Mesendoderm (in vitro differentiated cells): Measurements from ENCODE around the gene MMP20.
A peak's percentile ranks its signal among the peaks of the same experiment; 100 is the strongest.

ENCODE experiments used
- DNase-seq: peaks from one replicate; pipeline ENCODE4 v3.0.0; 2013
- H2AK5ac ChIP-seq: 2 replicates; pipeline ENCODE4 v1.6.1; 2013; ENCODE audit warnings: low read length, inconsistent platforms
- H2BK120ac ChIP-seq: 2 replicates; pipeline ENCODE4 v1.6.1; 2013; ENCODE audit warnings: low read depth, mild to moderate bottlenecking, low read length, moderate library complexity, mixed read lengths
- H2BK15ac ChIP-seq: replicated peaks from 2 replicates; pipeline ENCODE4 v1.6.1; 2013; ENCODE audit warnings: low read depth, mild to moderate bottlenecking, moderate library complexity
- H2BK5ac ChIP-seq: 2 replicates; pipeline ENCODE4 v1.6.1; 2013; ENCODE audit warnings: low read length, inconsistent platforms
- H3K18ac ChIP-seq: 2 replicates; pipeline ENCODE4 v1.6.1; 2013; ENCODE audit warnings: mild to moderate bottlenecking, low read length, mixed read lengths
- H3K23ac ChIP-seq: one replicate; pipeline ENCODE4 v1.6.1; 2013; ENCODE audit warnings: low read length
- H3K27ac ChIP-seq: 2 replicates; pipeline ENCODE4 v1.5.1; 2013; ENCODE audit warnings: low read depth, mild to moderate bottlenecking, inconsistent platforms, low read length, moderate library complexity
- H3K27me3 ChIP-seq: 2 replicates; pipeline ENCODE4 v1.6.1; 2013; ENCODE audit warnings: low read length, control low read depth, mild to moderate bottlenecking, inconsistent platforms; ENCODE audit not compliant: insufficient read depth, poor library complexity
- H3K36me3 ChIP-seq: 2 replicates; pipeline ENCODE4 v1.6.1; 2013; ENCODE audit warnings: low read length, inconsistent platforms; ENCODE audit not compliant: control insufficient read depth, insufficient read depth
- H3K4ac ChIP-seq: one replicate; pipeline ENCODE4 v1.6.1; 2013; ENCODE audit warnings: low read depth, mild to moderate bottlenecking, low read length, moderate library complexity
- H3K4me1 ChIP-seq: 2 replicates; pipeline ENCODE4 v1.6.1; 2013; ENCODE audit warnings: low read depth, low read length, inconsistent platforms; ENCODE audit not compliant: control insufficient read depth
- H3K4me2 ChIP-seq: 2 replicates; pipeline ENCODE4 v1.6.1; 2013; ENCODE audit warnings: low read length
- H3K4me3 ChIP-seq: 2 replicates; pipeline ENCODE4 v1.5.1; 2013; ENCODE audit warnings: mild to moderate bottlenecking, low read length
- H3K56ac ChIP-seq: one replicate; pipeline ENCODE4 v1.6.1; 2013; ENCODE audit warnings: low read length
- H3K79me1 ChIP-seq: 2 replicates; pipeline ENCODE4 v1.6.1; 2013; ENCODE audit warnings: low read length, inconsistent platforms
- H3K79me2 ChIP-seq: 2 replicates; pipeline ENCODE4 v1.6.1; 2013; ENCODE audit warnings: mild to moderate bottlenecking, low read length; ENCODE audit not compliant: control insufficient read depth, insufficient read depth
- H3K9ac ChIP-seq: 2 replicates; pipeline ENCODE4 v1.6.1; 2013; ENCODE audit warnings: low read length, inconsistent platforms
- H4K5ac ChIP-seq: one replicate; pipeline ENCODE4 v1.6.1; 2013; ENCODE audit warnings: low read length
- H4K8ac ChIP-seq: one replicate; pipeline ENCODE4 v1.6.1; 2013; ENCODE audit warnings: low read depth, mild to moderate bottlenecking, control low read depth, low read length, moderate library complexity
- WGBS: extraction: QIAGEN DNeasy Blood & Tissue Kit; methylation state at CpG from one replicate; pipeline ENCODE4 v1.1.7; 2013; ENCODE audit warnings: low lambda C conversion rate, missing lambda C conversion rate; ENCODE audit not compliant: insufficient coverage; ENCODE audit errors: extremely low coverage; 5-methylcytosine and 5-hydroxymethylcytosine counted together

The MMP20 gene

DNA sequence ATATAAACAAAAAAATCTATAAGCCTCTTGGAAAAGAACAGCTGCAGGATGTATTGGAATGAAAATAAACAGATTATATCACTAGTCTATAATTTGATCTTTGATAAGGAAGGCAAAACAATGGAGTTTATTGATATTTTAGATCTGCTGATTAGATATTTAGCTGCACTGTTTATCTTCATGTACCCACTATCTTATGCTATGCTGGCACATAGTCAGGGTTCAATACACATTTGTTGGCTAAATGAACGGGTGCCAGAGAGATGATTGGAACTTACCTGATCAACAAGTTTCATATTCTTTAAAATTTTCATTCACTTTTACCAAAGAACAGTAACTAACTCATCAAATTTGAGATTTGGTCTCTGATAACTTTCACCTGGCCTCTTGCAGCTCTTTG lies 26.9 kb downstream of the MMP20 start:
- Histone ChIP-seq H3K36me3 (no peaks in the 10 kb centered on the region), H3K79me2 (no peaks in the 10 kb centered on the region), H3K56ac (no peak overlapping the region), H2AK5ac (no peak overlapping the region), H4K5ac (no peak overlapping the region), H3K4me1 (peaks cover 3% of the 10 kb centered on the region), H3K27me3 (no peaks in the 10 kb centered on the region), H3K4ac (no peak overlapping the region), H3K4me2 (no peak overlapping the region), H2BK5ac (no peak overlapping the region), H3K9ac (no peak overlapping the region), H2BK120ac (peak overlapping the region; percentile 38), H4K8ac (no peak overlapping the region), H3K4me3 (no peak overlapping the region), H3K79me1 (no peaks in the 10 kb centered on the region), H3K23ac (no peak overlapping the region), H3K27ac (no peak overlapping the region), H2BK15ac (no peak overlapping the region), H3K18ac (no peak overlapping the region)
- no peak for DNase-seq
- WGBS = no CpG with 5 or more reads among the region's 1 CpG

DNA sequence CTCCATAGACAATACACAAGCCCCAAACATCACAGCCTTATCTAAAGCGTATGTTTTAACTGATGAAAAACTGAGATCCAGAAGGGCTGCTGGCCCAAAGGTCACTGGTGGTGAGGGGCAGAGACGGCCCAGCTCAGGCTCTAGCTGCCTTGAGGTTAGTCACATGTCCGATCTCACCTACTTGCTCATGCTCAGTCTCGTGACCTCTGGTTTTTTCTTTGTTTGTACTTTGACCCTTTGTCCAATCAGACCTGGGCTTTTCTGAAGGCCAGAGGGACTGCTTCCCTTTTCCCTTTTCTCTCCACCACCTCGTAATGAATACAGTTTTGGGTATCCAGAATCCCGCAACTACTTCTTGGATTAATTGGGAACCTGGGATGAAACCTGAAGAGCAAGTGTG lies 28.6 kb downstream of the MMP20 start:
- no peaks in the 10 kb centered on the region for H3K79me2 ChIP-seq

DNA sequence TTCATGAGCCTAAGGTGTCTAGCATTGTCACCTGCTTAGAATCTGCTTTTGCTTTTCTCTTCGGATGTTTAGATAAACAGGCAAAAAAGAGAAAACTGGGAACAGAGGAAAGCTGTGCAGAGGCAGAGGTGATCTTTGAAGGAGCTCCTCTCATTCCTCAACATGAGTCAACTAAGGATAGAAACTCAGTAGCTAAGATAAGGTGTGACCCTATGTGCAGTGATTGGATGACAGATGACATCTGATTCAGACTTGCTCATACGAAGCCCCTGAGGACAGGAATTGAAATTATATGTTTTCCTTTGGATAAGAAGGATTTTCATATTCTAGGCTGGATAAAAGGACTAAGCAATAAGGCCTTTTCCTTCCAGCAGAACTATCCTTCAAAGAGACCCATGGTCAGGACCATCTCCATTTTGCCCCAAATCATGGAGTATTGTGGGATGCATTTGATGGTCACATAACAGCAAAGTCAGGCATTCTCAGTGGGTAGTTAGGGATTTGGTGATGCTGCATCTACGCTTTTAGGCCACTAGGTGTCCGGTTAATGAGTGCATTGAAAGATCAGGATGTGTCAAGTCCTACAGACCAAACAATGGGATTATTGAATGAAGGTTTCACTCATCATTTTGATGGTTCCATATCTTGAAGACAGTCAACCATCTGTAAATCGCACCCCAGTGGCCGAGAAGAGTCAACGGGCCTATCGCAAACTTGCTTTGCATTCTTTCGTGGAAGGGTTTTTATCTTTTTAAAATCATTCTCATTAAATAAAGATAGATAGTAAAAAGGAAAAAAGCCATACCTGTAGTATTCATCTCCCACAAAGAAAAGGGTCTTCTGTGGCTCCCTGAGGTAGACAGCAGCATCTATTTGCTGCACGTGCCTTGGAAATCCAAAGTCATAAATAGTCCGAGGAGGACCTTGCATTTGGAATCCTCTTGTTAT lies 32.2 kb downstream of the MMP20 start:
- Histone ChIP-seq H3K18ac (no peak overlapping the region), H3K4me3 (no peak overlapping the region), H2BK120ac (no peak overlapping the region), H3K36me3 (no peaks in the 10 kb centered on the region), H3K79me2 (no peaks in the 10 kb centered on the region), H3K27ac (no peak overlapping the region), H3K4me1 (no peaks in the 10 kb centered on the region), H2AK5ac (no peak overlapping the region), H4K5ac (no peak overlapping the region), H2BK5ac (no peak overlapping the region), H4K8ac (no peak overlapping the region), H3K9ac (no peak overlapping the region), H3K4ac (no peak overlapping the region), H3K79me1 (no peaks in the 10 kb centered on the region), H3K56ac (no peak overlapping the region), H3K23ac (no peak overlapping the region), H2BK15ac (no peak overlapping the region), H3K4me2 (no peak overlapping the region), H3K27me3 (no peaks in the 10 kb centered on the region)
- no CpG with 5 or more reads among the region's 11 CpGs for WGBS
- DNase-seq = peak; percentile 72

More for the DNA sequence above, 28.6 kb downstream of the MMP20 start:
- H2BK15ac ChIP-seq = no peak overlapping the region
- no peak overlapping the region for H4K8ac ChIP-seq
- no peak overlapping the region for H3K4ac ChIP-seq
- H4K5ac ChIP-seq = no peak overlapping the region
- no peak overlapping the region for H3K9ac ChIP-seq
- no peak for DNase-seq
- no peaks in the 10 kb centered on the region for H3K27me3 ChIP-seq
- no peak overlapping the region for H3K27ac ChIP-seq
- no peak overlapping the region for H2BK120ac ChIP-seq
- no peak overlapping the region for H3K4me2 ChIP-seq
- H3K4me1 ChIP-seq = peaks cover 3% of the 10 kb centered on the region
- H3K36me3 ChIP-seq = no peaks in the 10 kb centered on the region
- H3K56ac ChIP-seq = no peak overlapping the region
- H2AK5ac ChIP-seq = no peak overlapping the region
- no peak overlapping the region for H3K23ac ChIP-seq
- no peak overlapping the region for H3K4me3 ChIP-seq
- no CpG with 5 or more reads among the region's 6 CpGs for WGBS
- no peak overlapping the region for H3K18ac ChIP-seq
- no peaks in the 10 kb centered on the region for H3K79me1 ChIP-seq
- H2BK5ac ChIP-seq = no peak overlapping the region

DNA sequence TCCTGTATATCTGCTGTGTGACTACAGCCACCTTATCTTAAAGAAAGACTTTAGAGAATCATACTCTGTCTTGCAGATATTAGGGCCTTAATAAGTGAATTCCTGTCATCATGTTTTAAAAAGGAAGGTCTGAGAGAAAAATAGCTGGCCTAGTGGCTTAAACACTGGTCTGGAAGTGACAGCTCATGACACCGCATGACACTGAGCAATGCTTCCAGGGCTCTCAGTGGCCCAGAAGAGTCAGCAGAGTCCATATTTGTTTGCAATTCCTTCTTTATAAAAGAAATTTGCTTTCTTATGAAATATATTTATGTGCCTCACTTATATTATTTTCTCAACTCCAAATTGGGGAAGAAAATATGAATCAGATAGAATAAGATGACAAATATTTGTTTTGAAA lies 33.0 kb downstream of the MMP20 start:
- H3K79me1 ChIP-seq = no peaks in the 10 kb centered on the region
- no peaks in the 10 kb centered on the region for H3K4me1 ChIP-seq
- no peak overlapping the region for H3K56ac ChIP-seq
- no peak overlapping the region for H3K4me2 ChIP-seq
- no peak overlapping the region for H2BK15ac ChIP-seq
- no peak overlapping the region for H2BK120ac ChIP-seq
- no peak for DNase-seq
- H3K9ac ChIP-seq = no peak overlapping the region
- H3K27ac ChIP-seq = no peak overlapping the region
- no peak overlapping the region for H4K8ac ChIP-seq
- H3K36me3 ChIP-seq = no peaks in the 10 kb centered on the region
- no peak overlapping the region for H2BK5ac ChIP-seq
- no peak overlapping the region for H3K18ac ChIP-seq
- H3K4ac ChIP-seq = no peak overlapping the region
- H3K4me3 ChIP-seq = no peak overlapping the region
- H3K79me2 ChIP-seq = no peaks in the 10 kb centered on the region
- no CpG with 5 or more reads among the region's 1 CpG for WGBS
- H2AK5ac ChIP-seq = no peak overlapping the region
- H4K5ac ChIP-seq = no peak overlapping the region
- H3K27me3 ChIP-seq = no peaks in the 10 kb centered on the region
- H3K23ac ChIP-seq = no peak overlapping the region

DNA sequence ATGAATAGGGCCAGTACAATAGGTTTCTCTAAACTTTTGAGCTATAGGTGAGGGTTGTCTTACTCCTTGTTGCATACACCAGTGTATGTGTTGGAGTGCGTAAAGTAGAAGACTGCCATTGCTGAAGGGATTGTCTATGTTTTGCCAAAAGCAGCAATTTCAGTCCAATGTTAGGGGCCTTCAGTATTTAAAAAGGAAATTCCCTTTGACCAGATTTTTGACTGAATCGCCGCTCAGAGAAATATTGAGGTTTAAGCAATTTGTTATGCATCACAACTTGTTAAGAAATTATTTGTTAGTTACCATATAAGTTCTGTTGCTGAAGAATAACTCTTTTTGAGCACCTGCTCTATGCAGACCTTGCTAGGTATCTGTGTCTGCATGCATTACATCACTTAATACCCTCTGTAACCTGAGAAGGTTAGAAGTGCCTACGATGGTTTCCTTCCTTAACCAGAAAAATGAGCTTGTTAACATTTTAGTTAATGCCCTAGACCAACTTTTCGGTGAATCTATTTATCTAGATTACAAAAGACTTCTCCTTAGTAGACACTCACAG lies 33.9 kb downstream of the MMP20 start:
- Histone ChIP-seq H4K8ac (no peak overlapping the region), H3K4me1 (no peaks in the 10 kb centered on the region), H3K9ac (no peak overlapping the region), H3K18ac (no peak overlapping the region), H3K27ac (no peak overlapping the region), H2BK120ac (no peak overlapping the region), H3K36me3 (no peaks in the 10 kb centered on the region), H2BK5ac (no peak overlapping the region), H3K56ac (no peak overlapping the region), H3K4me2 (no peak overlapping the region), H3K4ac (no peak overlapping the region), H2BK15ac (no peak overlapping the region), H3K23ac (no peak overlapping the region), H2AK5ac (no peak overlapping the region), H3K4me3 (no peak overlapping the region), H3K79me1 (no peaks in the 10 kb centered on the region), H4K5ac (no peak overlapping the region), H3K79me2 (no peaks in the 10 kb centered on the region), H3K27me3 (no peaks in the 10 kb centered on the region)
- no peak for DNase-seq
- WGBS = no CpG with 5 or more reads among the region's 5 CpGs
